Subcutaneous abdominal adipose tissue (tissue), 5 donors: ENCODE results near the gene DYNC2LI1.
"Not testable (repeated sequence)": the region's sequence is repeated elsewhere in the genome, so short reads cannot be mapped to it uniquely, and the experiment has no call there.

Source experiments
- H3K27ac ChIP-seq: one replicate; pipeline ENCODE4 v1.7.0; 2013; ENCODE audit warnings: low read depth, mild to moderate bottlenecking, inconsistent platforms, low read length, moderate library complexity
- H3K27me3 ChIP-seq, 5 donors: one replicate each; pipeline ENCODE4 v1.7.0; 2013; ENCODE audit warnings: low read length in 5 of 5, inconsistent platforms in 1 of 5; ENCODE audit not compliant: control insufficient read depth in 5 of 5, insufficient read depth in 4 of 5
- H3K36me3 ChIP-seq, 5 donors: one replicate each; pipeline ENCODE4 v1.7.0; 2013; ENCODE audit warnings: low read length in 5 of 5; ENCODE audit not compliant: control insufficient read depth in 5 of 5, insufficient read depth in 5 of 5
- H3K4me1 ChIP-seq, 5 donors: one replicate each; pipeline ENCODE4 v1.7.0; 2013; ENCODE audit warnings: low read length in 5 of 5, mild to moderate bottlenecking in 3 of 5, moderate library complexity in 1 of 5; ENCODE audit not compliant: control insufficient read depth in 5 of 5, insufficient read depth in 5 of 5
- H3K4me3 ChIP-seq, 5 donors: one replicate each; pipeline ENCODE4 v1.7.0; 2013; ENCODE audit warnings: low read length in 5 of 5, low read depth in 1 of 5
- H3K9ac ChIP-seq, 5 donors: one replicate each; pipeline ENCODE4 v1.7.0; 2013; ENCODE audit warnings: low read length in 5 of 5, mild to moderate bottlenecking in 4 of 5, moderate library complexity in 3 of 5
- H3K9me3 ChIP-seq, 5 donors: one replicate each; pipeline ENCODE4 v1.7.0; 2013; ENCODE audit warnings: low read length in 5 of 5; ENCODE audit not compliant: control insufficient read depth in 5 of 5
- donor health status: healthy.
- donor health status: healthy.
- donor health status: healthy.
- donor health status: healthy.
- donor health status: healthy.

DYNC2LI1 gene

DNA sequence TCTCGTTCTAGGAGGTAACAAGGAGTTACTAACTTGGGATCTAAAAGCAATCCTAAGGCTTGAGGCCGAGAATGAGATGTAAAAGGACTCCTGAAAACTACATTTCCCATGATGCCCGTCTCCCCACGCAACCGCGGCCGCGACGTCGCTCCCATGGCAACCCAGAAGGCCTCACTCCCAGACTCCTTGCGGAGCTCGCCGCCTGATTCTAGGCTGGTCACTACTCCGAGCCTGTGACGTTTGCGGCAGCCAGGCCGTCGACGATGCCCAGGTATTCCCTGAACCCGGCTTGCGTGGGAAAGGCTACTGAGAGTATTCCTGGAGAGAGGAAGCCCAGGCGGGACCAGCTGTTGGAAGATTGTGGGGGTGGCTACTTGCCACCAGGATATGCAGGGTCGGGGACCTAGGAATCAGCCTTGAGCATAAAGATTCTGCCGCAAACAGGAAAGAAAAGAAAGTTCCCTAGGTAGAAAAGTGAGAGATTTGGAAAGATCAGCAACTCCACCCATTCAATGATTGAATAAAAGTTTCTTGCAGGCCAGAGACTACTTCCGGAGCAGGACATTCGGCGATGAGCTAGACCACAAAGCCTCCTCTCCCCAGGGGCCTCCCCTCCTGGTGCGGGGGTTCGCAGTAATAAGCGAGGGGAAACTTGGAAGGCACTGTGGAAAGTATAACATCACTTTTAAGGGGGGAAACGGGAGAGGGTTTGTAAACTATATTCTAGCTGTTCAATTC is at the start of gene DYNC2LI1:
Gene DYNC2LI1 (plus strand): TSS at position 164 of the 738 bp plus-strand sequence. CDS start 100 bp downstream, at position 264.
- Histone ChIP-seq H3K4me1 (peaks cover 0 to 11% (median 8%) of the 10 kb centered on the region in 5 donors), H3K27me3 (no peaks in the 10 kb centered on the region), H3K9me3 (no peaks in the 10 kb centered on the region), H3K36me3 (peaks cover 3 to 12% (median 5%) of the 10 kb centered on the region in 5 donors), H3K27ac (peak within 1 kb of the TSS; percentile 81), H3K4me3 (peak within 1 kb of the TSS; percentile 93 to 99 (median 94)), H3K9ac (peak within 1 kb of the TSS; percentile 87 to 98 (median 91))

DNA sequence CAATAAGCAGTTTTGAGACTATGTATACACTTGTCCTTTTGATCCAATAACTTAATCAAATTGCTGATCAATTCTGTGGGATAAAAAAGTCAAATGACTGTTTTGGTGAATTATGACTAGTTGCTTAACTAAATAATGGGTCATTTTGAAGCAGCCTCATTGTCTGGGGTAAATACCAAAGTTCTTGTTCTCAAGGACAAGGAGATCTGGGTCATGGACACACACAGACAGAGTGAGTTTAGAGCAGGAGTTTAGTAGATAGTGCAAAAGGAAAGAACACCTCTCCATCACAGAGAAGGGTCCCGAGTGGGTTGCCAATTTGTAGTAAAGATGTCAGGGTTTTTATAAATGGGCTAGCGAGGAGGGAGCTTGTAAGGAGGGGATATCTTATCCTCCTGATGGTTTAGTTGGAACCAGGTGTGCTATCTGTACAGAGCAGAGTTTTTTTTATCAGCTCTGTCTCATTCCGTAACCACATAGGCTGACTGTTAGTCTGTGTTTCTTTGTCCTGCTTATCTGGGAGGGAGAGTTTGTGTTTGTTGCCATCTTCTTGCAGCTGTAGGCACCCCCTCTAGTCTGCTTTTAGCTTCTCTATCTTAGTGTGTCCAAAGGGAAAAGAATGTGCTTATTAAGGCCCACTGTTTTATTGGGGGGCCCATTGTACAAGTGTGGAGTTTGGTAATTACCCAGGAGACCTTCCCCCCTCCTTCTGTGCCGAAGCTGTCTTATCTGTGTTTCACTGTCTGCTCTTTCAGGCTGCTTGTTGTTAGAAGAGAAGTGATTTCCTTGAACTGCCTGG is 48.9 kb upstream of the DYNC2LI1 start:
- Histone ChIP-seq H3K36me3 (peaks cover 0 to 3% (median 0%) of the 10 kb centered on the region in 5 donors), H3K27ac (no peak overlapping the region), H3K9ac (no peak overlapping the region), H3K27me3 (no peaks in the 10 kb centered on the region), H3K4me1 (no peaks in the 10 kb centered on the region), H3K4me3 (no peak overlapping the region), H3K9me3 (no peaks in the 10 kb centered on the region)

- H3K9me3 ChIP-seq: no peaks in the 10 kb centered on the region
- peaks cover 0 to 3% (median 0%) of the 10 kb centered on the region in 5 donors for H3K36me3 ChIP-seq
- no peak overlapping the region for H3K27ac ChIP-seq
- H3K4me1 ChIP-seq: peaks cover 0 to 4% (median 1%) of the 10 kb centered on the region in 5 donors
- H3K27me3 ChIP-seq: no peaks in the 10 kb centered on the region
- H3K9ac ChIP-seq: no peak overlapping the region
- H3K4me3 ChIP-seq: no peak overlapping the region
These were observed 48.1 kb upstream of the DYNC2LI1 start for GRCh38 chr2:43725711-43726246.

DNA sequence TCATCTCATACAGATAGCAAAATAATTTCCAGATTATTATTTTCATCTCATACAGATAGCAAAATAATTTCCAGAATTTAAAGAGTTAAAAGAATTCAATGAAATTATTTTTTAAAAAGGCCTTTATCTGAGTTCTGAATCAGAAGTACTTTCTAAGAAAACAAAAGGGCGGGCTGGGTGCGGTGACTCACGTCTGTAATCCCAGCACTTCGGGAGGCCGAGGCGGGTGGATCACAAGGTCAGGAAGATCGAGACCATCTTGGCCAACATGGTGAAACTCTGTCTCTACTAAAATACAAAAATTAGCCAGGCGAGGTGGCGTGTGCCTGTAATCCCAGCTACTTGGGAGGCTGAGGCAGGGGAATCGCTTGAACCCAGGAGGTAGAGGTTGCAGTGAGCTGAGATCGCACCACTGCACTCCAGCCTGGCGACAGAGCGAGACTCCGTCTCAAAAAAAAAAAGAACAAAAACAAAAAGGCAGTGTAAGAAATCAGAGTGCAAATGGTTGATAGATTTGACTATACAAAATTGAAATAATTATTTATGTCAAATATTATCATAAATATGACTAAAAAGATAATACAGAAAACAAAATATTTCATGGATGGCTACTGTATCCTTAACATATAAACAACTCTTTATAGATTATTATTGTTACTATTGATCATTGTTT is 46.7 kb upstream of the DYNC2LI1 start:
- H3K9me3 ChIP-seq, H3K36me3 ChIP-seq, H3K27me3 ChIP-seq, H3K4me3 ChIP-seq, H3K27ac ChIP-seq, H3K9ac ChIP-seq: not testable (repeated sequence)
- peaks cover 0 to 11% (median 8%) of the 10 kb centered on the region in 5 donors for H3K4me1 ChIP-seq

DNA sequence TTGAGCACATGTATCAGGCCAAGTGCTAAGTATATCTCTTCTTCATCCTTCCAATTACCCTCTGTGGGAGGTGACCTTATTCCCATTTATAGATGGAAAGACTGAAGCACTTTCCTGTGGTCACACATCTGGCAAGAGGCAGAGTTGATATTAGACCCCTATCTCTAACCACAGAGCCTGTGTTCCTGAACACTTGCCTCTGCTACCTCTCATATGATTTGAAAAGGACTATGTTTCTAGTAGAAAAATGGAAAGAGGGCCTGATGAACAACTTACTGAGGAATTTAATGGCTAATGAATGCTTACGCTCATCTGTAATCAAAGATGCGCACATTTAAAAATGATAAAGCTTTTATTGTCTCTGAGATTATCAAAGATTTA is 46.2 kb upstream of the DYNC2LI1 start:
- H3K36me3 ChIP-seq: peaks cover 0 to 2% (median 0%) of the 10 kb centered on the region in 5 donors
- H3K27ac ChIP-seq: no peak overlapping the region
- peaks cover 0 to 11% (median 8%) of the 10 kb centered on the region in 5 donors for H3K4me1 ChIP-seq
- H3K9me3 ChIP-seq: no peaks in the 10 kb centered on the region
- H3K9ac ChIP-seq: no peak overlapping the region
- H3K4me3 ChIP-seq: no peak overlapping the region
- no peaks in the 10 kb centered on the region for H3K27me3 ChIP-seq

- Histone ChIP-seq H3K4me3 (no peak overlapping the region), H3K27me3 (no peaks in the 10 kb centered on the region), H3K9ac (no peak overlapping the region), H3K4me1 (peaks cover 0 to 11% (median 8%) of the 10 kb centered on the region in 5 donors), H3K9me3 (no peaks in the 10 kb centered on the region), H3K27ac (no peak overlapping the region), H3K36me3 (peaks cover 0 to 2% (median 0%) of the 10 kb centered on the region in 5 donors)
These were observed 44.2 kb upstream of the DYNC2LI1 start for GRCh38 chr2:43729491-43730174.

DNA sequence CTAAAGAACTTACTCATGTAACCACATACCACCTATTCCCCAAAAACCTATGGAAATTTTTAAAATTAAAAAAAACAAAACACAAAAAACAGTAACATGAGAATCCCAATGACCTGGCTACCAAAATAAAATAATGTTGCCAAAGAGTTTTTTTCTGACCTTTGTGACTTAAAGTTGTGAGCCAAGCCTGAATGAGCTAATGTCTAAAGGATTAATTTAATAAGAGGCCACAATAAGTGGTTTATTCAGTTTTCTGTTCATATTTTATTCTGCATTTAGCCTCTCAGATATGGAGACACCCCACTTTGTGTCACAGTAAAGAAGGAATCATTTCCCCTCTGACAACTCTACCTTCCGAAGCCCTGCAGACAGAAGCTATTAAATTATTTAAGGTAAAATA is 42.6 kb upstream of the DYNC2LI1 start:
- no peaks in the 10 kb centered on the region for H3K27me3 ChIP-seq
- H3K4me1 ChIP-seq: peaks cover 0 to 11% (median 8%) of the 10 kb centered on the region in 5 donors
- peaks cover 0 to 2% (median 0%) of the 10 kb centered on the region in 5 donors for H3K36me3 ChIP-seq
- H3K9me3 ChIP-seq: no peaks in the 10 kb centered on the region
- no peak overlapping the region for H3K9ac ChIP-seq
- H3K27ac ChIP-seq: no peak overlapping the region
- H3K4me3 ChIP-seq: no peak overlapping the region

DNA sequence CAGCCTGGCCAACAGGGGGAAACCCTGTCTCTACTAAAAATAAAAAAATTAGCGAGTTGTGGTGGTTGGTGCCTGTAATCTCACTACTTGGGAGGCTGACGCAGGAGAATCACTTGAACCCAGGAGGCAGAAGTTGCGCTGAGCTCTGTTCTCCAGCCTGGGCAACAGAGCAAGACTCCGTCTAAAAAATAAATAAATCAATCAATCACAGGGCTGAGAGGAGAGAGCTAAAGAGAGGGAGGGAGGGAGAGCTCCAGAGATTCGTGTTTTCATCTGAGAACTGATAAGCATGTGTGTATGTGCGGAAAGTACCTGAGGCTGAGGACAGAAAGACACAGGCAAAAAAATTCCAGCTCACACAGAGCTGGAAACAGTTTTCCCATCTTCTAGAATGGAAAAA is 37.2 kb upstream of the DYNC2LI1 start:
- peaks cover 0 to 8% (median 0%) of the 10 kb centered on the region in 5 donors for H3K36me3 ChIP-seq
- no peak overlapping the region for H3K27ac ChIP-seq

DNA sequence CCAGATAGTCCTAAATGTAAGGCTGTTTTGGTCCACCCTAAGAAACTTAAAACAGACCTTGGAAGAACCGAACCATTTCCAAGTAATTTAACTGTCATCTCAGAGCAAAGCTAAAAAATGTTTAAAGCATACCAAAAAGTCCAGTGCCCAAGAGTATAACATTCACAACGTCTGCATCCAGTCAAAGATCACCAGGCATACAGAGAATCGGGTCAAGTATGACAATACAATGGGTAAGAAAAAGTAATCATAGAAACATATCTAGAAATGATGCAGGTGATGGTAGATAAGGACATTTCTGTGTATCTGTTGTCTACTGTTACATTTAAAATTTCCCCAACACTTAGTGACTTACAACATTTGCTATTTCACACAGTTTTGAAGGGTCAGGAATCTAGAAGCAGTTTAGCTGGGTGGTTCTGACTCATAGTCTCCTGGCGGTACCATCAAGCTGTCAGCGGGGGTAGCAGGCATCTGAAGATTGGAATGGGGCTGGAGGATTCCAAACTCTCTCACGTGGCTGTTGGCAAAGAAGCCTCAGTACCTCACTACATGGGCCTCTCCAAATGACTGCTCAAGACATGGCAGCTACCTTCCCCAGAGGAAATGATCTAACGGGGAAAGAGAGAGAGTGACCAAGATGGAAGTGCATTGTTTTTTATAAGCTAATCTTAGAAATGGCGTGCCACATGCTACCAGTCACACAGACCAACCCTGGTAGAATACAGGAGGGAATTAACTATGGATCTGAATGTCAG is 36.6 kb upstream of the DYNC2LI1 start:
- no peak overlapping the region for H3K4me3 ChIP-seq
- H3K36me3 ChIP-seq: peaks cover 0 to 8% (median 0%) of the 10 kb centered on the region in 5 donors
- no peaks in the 10 kb centered on the region for H3K27me3 ChIP-seq
- H3K9me3 ChIP-seq: no peaks in the 10 kb centered on the region
- no peaks in the 10 kb centered on the region for H3K4me1 ChIP-seq
- no peak overlapping the region for H3K27ac ChIP-seq
- no peak overlapping the region for H3K9ac ChIP-seq

More for the DNA sequence above, 37.2 kb upstream of the DYNC2LI1 start:
- Histone ChIP-seq H3K9me3 (no peaks in the 10 kb centered on the region), H3K9ac (no peak overlapping the region), H3K4me1 (peaks cover 0 to 2% (median 0%) of the 10 kb centered on the region in 5 donors), H3K27me3 (no peaks in the 10 kb centered on the region), H3K4me3 (no peak overlapping the region)
